Astrocyte (in vitro differentiated cells and primary cell): Measurements from ENCODE around the gene OS9. TPM values are rescaled to one million over a fixed set of nuclear protein-coding genes. Genes with fewer than 3 reads are reported as not detected.

Source experiments
- DNase-seq: peaks from one replicate; pipeline ENCODE4 v3.0.0-alpha.2; 2010; ENCODE audit warnings: low read depth
- FAIRE-seq: peaks from 2 replicates; lab custom pipeline; 2011; peaks lifted over from hg19 to GRCh38; lab: Jason Lieb, UNC
- H2AFZ ChIP-seq: 2 replicates; pipeline ENCODE4 v1.6.0; 2012; ENCODE audit warnings: low read depth, low read length, inconsistent platforms
- H3K27ac ChIP-seq: 2 replicates; pipeline ENCODE4 v1.5.1; 2011; ENCODE audit warnings: low read depth, low read length, inconsistent platforms
- H3K27me3 ChIP-seq: 2 replicates; pipeline ENCODE4 v1.6.0; 2011; ENCODE audit warnings: low read length, inconsistent platforms; ENCODE audit not compliant: insufficient read depth
- H3K36me3 ChIP-seq: 2 replicates; pipeline ENCODE4 v1.5.1; 2011; ENCODE audit warnings: low read length, inconsistent platforms; ENCODE audit not compliant: insufficient read depth
- H3K4me1 ChIP-seq: 2 replicates; pipeline ENCODE4 v1.5.1; 2011; ENCODE audit warnings: low read length, inconsistent platforms; ENCODE audit not compliant: insufficient read depth
- H3K4me2 ChIP-seq: 2 replicates; pipeline ENCODE4 v1.6.0; 2012; ENCODE audit warnings: low read length, inconsistent platforms
- H3K4me3 ChIP-seq: 2 replicates; pipeline ENCODE4 v1.5.1; 2011; ENCODE audit warnings: low read depth, mild to moderate bottlenecking, low read length, inconsistent platforms; ENCODE audit not compliant: insufficient read depth
- H3K79me2 ChIP-seq: 2 replicates; pipeline ENCODE4 v1.6.0; 2012; ENCODE audit warnings: mild to moderate bottlenecking, low read length, inconsistent platforms; ENCODE audit not compliant: insufficient read depth
- H3K9ac ChIP-seq: 2 replicates; pipeline ENCODE4 v1.6.0; 2012; ENCODE audit warnings: mild to moderate bottlenecking, low read length, inconsistent platforms
- H3K9me3 ChIP-seq: 2 replicates; pipeline ENCODE4 v1.5.1; 2012; ENCODE audit warnings: low read depth, mild to moderate bottlenecking, low read length, inconsistent platforms; ENCODE audit not compliant: insufficient read depth
- H4K20me1 ChIP-seq: 2 replicates; pipeline ENCODE4 v1.6.0; 2012; ENCODE audit warnings: low read length, inconsistent platforms; ENCODE audit not compliant: insufficient read depth
- H3K27ac Mint-ChIP-seq: one replicate; pipeline ENCODE4 v1.8.0; 2021; ENCODE audit warnings: mild to moderate bottlenecking, mixed read lengths; ENCODE audit not compliant: unreplicated experiment
- H3K27me3 Mint-ChIP-seq: one replicate; pipeline ENCODE4 v1.8.0; 2021; ENCODE audit warnings: low read depth, mixed read lengths; ENCODE audit not compliant: unreplicated experiment
- H3K36me3 Mint-ChIP-seq: one replicate; pipeline ENCODE4 v1.8.0; 2021; ENCODE audit warnings: low read depth, mixed read lengths; ENCODE audit not compliant: unreplicated experiment
- H3K4me1 Mint-ChIP-seq: one replicate; pipeline ENCODE4 v1.8.0; 2021; ENCODE audit warnings: low read depth, mixed read lengths; ENCODE audit not compliant: unreplicated experiment
- H3K4me3 Mint-ChIP-seq: one replicate; pipeline ENCODE4 v1.8.0; 2021; ENCODE audit warnings: mild to moderate bottlenecking, moderate library complexity, mixed read lengths; ENCODE audit not compliant: unreplicated experiment
- H3K9me3 Mint-ChIP-seq: one replicate; pipeline ENCODE4 v1.8.0; 2021; ENCODE audit warnings: mild to moderate bottlenecking, mixed read lengths; ENCODE audit not compliant: unreplicated experiment
- EZH2 ChIP-seq: IDR thresholded peaks from 2 replicates; pipeline ENCODE4 v1.6.1; 2012; ENCODE audit warnings: mild to moderate bottlenecking, low read length, inconsistent platforms; ENCODE audit not compliant: insufficient read depth
- total RNA-seq: library from RNA; stranded (reverse); gene quantifications from 2 replicates; pipeline ENCODE4 v1.2.1, GENCODE V29; 2021
- TF ChIP-seq, protein P1 (sequence below): IDR thresholded peaks from 2 replicates; pipeline ENCODE4 v1.5.1; 2011; ENCODE audit warnings: low read depth, mild to moderate bottlenecking, inconsistent platforms, low read length, moderate library complexity; ENCODE audit not compliant: insufficient read depth

OS9 gene
- total RNA-seq, 1 donor from 2014 or later = 194 TPM

DNA sequence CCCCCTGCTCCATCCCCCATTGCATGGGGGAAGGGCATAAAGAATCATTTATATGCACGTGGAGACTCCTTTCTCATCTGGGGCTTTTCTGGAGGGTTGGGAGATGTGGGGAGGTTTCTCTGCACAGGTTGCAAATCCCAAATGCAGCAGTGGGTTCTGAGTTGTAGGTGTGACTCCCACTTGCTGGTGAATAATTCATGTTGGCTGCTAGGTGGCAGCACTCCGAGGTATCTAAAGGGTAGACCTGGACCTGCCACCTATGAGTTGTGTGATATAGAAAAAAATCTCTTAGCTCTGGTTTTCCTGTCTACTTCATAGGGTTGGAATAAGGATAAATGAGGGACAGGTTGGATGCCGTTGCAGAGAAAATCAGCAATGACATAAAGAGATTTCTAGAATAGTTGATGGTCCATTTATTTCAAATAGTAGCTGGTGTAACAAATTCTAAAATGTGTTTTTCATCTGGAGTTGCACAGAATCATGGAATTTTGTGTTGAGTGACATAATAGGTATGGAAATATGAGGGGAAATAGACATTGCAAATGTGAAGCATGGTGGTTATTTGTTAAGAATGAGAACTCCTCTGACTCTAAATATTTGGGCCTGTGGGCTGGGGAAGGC is 65.5 kb downstream of the OS9 start:
- Mint-ChIP-seq H3K9me3 (no peaks in the 10 kb centered on the region), H3K27me3 (peaks cover 24% of the 10 kb centered on the region), H3K4me3 (no peak overlapping the region), H3K36me3 (peaks cover 19% of the 10 kb centered on the region), H3K4me1 (peaks cover 3% of the 10 kb centered on the region), H3K27ac (peak overlapping the region; percentile 20)
- no peak for TF ChIP-seq EZH2
- TF ChIP-seq, protein P1, sequence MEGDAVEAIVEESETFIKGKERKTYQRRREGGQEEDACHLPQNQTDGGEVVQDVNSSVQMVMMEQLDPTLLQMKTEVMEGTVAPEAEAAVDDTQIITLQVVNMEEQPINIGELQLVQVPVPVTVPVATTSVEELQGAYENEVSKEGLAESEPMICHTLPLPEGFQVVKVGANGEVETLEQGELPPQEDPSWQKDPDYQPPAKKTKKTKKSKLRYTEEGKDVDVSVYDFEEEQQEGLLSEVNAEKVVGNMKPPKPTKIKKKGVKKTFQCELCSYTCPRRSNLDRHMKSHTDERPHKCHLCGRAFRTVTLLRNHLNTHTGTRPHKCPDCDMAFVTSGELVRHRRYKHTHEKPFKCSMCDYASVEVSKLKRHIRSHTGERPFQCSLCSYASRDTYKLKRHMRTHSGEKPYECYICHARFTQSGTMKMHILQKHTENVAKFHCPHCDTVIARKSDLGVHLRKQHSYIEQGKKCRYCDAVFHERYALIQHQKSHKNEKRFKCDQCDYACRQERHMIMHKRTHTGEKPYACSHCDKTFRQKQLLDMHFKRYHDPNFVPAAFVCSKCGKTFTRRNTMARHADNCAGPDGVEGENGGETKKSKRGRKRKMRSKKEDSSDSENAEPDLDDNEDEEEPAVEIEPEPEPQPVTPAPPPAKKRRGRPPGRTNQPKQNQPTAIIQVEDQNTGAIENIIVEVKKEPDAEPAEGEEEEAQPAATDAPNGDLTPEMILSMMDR = peak; percentile 41
- Histone ChIP-seq H3K4me3 (no peak overlapping the region), H3K4me1 (peaks cover 2% of the 10 kb centered on the region), H3K27me3 (peaks cover 20% of the 10 kb centered on the region), H2AFZ (no peak overlapping the region), H4K20me1 (peaks cover 13% of the 10 kb centered on the region), H3K79me2 (no peaks in the 10 kb centered on the region), H3K36me3 (no peaks in the 10 kb centered on the region), H3K9me3 (no peaks in the 10 kb centered on the region), H3K27ac (no peak overlapping the region), H3K9ac (no peak overlapping the region), H3K4me2 (no peak overlapping the region)
- FAIRE-seq = no peak
- DNase-seq = no peak

DNA sequence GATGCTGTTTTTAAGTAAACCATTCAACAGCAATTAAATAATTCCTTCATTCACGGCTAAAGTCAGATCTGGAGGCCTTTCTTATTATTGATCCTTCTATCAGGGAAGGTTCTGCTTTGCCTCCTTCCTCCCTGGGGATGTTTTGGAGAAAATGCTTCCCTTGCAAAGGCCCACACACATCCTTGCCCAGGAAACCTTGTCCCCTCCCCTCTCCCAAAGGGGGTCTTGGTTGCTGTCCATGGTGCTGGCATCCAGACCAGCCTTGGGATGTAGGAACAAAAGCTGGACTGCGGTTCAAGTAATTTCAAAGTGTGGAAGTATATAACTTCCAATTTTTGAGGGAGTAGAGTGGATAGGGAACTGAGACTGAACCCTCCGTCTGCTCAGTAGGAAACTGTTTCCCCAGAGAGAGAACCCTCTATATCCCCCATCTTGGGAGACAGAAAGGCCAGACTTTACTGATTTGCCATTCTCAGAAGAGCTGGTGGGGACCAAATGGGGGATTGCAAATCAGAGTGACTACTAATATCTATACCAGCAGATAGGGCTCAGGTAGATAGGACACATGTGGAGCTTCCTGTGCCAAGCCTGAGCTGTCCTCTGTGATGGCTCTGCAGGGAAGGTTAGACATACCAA is 66.5 kb downstream of the OS9 start:
- no peaks in the 10 kb centered on the region for H3K36me3 ChIP-seq
- H3K4me1 Mint-ChIP-seq = peaks cover 2% of the 10 kb centered on the region
- no peak overlapping the region for H3K27ac Mint-ChIP-seq
- H3K4me3 ChIP-seq = no peak overlapping the region
- TF ChIP-seq EZH2 = no peak
- TF ChIP-seq, protein P1 = no peak
- peaks cover 28% of the 10 kb centered on the region for H3K27me3 ChIP-seq
- H3K9me3 ChIP-seq = no peaks in the 10 kb centered on the region
- no peaks in the 10 kb centered on the region for H3K9me3 Mint-ChIP-seq
- H2AFZ ChIP-seq = no peak overlapping the region
- no peak overlapping the region for H3K4me2 ChIP-seq
- H3K9ac ChIP-seq = no peak overlapping the region
- H4K20me1 ChIP-seq = peaks cover 13% of the 10 kb centered on the region
- peaks cover 19% of the 10 kb centered on the region for H3K36me3 Mint-ChIP-seq
- H3K79me2 ChIP-seq = no peaks in the 10 kb centered on the region
- H3K27me3 Mint-ChIP-seq = peaks cover 34% of the 10 kb centered on the region
- no peak overlapping the region for H3K27ac ChIP-seq
- H3K4me3 Mint-ChIP-seq = no peak overlapping the region
- H3K4me1 ChIP-seq = peaks cover 9% of the 10 kb centered on the region
- FAIRE-seq = no peak
- DNase-seq = no peak
